Suprapubic skin (tissue), 4 donors: ENCODE data around the gene FEM1A.
"Not testable (repeated sequence)": the region's sequence is repeated elsewhere in the genome, so short reads cannot be mapped to it uniquely, and the experiment has no call there.

Source experiments
- CTCF ChIP-seq, 2 donors: fragments of 200-600 bp in 1 of 2; fragments of 450-650 bp in 1 of 2; sonication (generic) in 1 of 2; IDR thresholded peaks; one replicate each; pipeline ENCODE4 v1.5.1; 2016 to 2019; ENCODE audit warnings: antibody characterized with exemption in 2 of 2, mild to moderate bottlenecking in 1 of 2, moderate library complexity in 1 of 2
- EP300 ChIP-seq: sonication (generic); formaldehyde crosslinking; IDR thresholded peaks from one replicate; pipeline ENCODE4 v1.6.1; 2017; ENCODE audit warnings: antibody characterized with exemption
- POLR2A ChIP-seq, 2 donors: fragments of 450-650 bp; IDR thresholded peaks; one replicate each; pipeline ENCODE4 v1.6.1; 2017; ENCODE audit warnings: antibody characterized with exemption in 2 of 2, mild to moderate bottlenecking in 2 of 2, moderate library complexity in 2 of 2
- POLR2AphosphoS5 ChIP-seq, 3 donors: sonication (generic); formaldehyde crosslinking; IDR thresholded peaks; one replicate each; pipeline ENCODE4 v1.6.1; 2017; ENCODE audit warnings: antibody characterized with exemption in 3 of 3

- TF ChIP-seq POLR2A (IDR thresholded peaks at IDR 0.05); CTCF (IDR thresholded peaks at IDR 0.05); POLR2AphosphoS5 (IDR thresholded peaks at IDR 0.05); EP300: not testable (repeated sequence)
These were observed 708 bp downstream of the FEM1A start for GRCh38 chr19:4792019-4792865.
